ENCODE data around the gene WIZ. TPM values are rescaled to one million over a fixed set of nuclear protein-coding genes. Genes with fewer than 3 reads are reported as not detected.

WIZ gene
- polyA plus RNA-seq, 1 donor (not counting 4 experiments of a cell fraction or from before 2014, with no cell fraction given) = 5.1 TPM

- H3K9ac ChIP-seq (ENCODE audit: control insufficient read depth, extremely low read depth, insufficient read depth, low read length) = no peak overlapping the region
- peaks cover 40 to 54% of the 10 kb centered on the region in 2 experiments for H3K36me3 ChIP-seq (ENCODE audit: control insufficient read depth in 2 of 2, extremely low read depth in 1 of 2, insufficient read depth in 2 of 2, low read length in 2 of 2)
- H3K9me1 ChIP-seq (ENCODE audit: control insufficient read depth, extremely low read depth, insufficient read depth, low read length) = no peaks in the 10 kb centered on the region
- H2AFZ ChIP-seq (ENCODE audit: control insufficient read depth, low read length) = no peak overlapping the region
- FAIRE-seq = no peak
- no peaks in the 10 kb centered on the region for H3K27me3 ChIP-seq (ENCODE audit: control insufficient read depth, extremely low read depth, insufficient read depth, low read length)
- DNase-seq (ENCODE audit: low read depth, low spot score) = no peak
- no peaks in the 10 kb centered on the region for H3K9me3 ChIP-seq (ENCODE audit: control insufficient read depth, low read depth, low read length)
- peaks cover 4% of the 10 kb centered on the region for H4K20me1 ChIP-seq (ENCODE audit: control insufficient read depth, extremely low read depth, insufficient read depth, low read length)
- peaks cover 62% of the 10 kb centered on the region for H3K79me2 ChIP-seq (ENCODE audit: control insufficient read depth, insufficient read depth, low read length)
- H3K27ac ChIP-seq (ENCODE audit: control insufficient read depth, insufficient read depth, low read length) = no peak overlapping the region
- dilution Hi-C loops (cut with MboI; ENCODE audit: extremely low pct_ligation_motif_present, low sequenced_read_pairs) = no loop called here
- H3K4me3 ChIP-seq (ENCODE audit: control insufficient read depth in 2 of 3, extremely low read depth in 1 of 3, insufficient read depth in 2 of 3, low read depth in 1 of 3, low read length in 3 of 3) = no peak overlapping the region
- H3K4me2 ChIP-seq (ENCODE audit: control insufficient read depth, extremely low read depth, insufficient read depth, low read depth, low read length) = no peak overlapping the region
- no peak for TF ChIP-seq EZH2 (IDR thresholded peaks at IDR 0.05; ENCODE audit: low read length)
- TF ChIP-seq, protein P1, sequence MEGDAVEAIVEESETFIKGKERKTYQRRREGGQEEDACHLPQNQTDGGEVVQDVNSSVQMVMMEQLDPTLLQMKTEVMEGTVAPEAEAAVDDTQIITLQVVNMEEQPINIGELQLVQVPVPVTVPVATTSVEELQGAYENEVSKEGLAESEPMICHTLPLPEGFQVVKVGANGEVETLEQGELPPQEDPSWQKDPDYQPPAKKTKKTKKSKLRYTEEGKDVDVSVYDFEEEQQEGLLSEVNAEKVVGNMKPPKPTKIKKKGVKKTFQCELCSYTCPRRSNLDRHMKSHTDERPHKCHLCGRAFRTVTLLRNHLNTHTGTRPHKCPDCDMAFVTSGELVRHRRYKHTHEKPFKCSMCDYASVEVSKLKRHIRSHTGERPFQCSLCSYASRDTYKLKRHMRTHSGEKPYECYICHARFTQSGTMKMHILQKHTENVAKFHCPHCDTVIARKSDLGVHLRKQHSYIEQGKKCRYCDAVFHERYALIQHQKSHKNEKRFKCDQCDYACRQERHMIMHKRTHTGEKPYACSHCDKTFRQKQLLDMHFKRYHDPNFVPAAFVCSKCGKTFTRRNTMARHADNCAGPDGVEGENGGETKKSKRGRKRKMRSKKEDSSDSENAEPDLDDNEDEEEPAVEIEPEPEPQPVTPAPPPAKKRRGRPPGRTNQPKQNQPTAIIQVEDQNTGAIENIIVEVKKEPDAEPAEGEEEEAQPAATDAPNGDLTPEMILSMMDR (optimal IDR thresholded peaks at IDR 0.05 in 1 of 3, IDR thresholded peaks at IDR 0.05 in 1 of 3, conservative IDR thresholded peaks at IDR 0.05 in 1 of 3; ENCODE audit: extremely low read depth in 1 of 3, insufficient read depth in 2 of 3, low read length in 3 of 3) = no peak
- H3K4me1 ChIP-seq (ENCODE audit: control insufficient read depth, extremely low read depth, insufficient read depth, low read length) = peaks cover 12% of the 10 kb centered on the region
Observed at GRCh38 chr19:15373644-15374043, 76.1 kb downstream of the WIZ start.

GRCh38 chr19:15372891-15373301 is 76.9 kb downstream of the WIZ start:
- H3K27ac ChIP-seq (ENCODE audit: control insufficient read depth, insufficient read depth, low read length) = no peak overlapping the region
- H3K36me3 ChIP-seq (ENCODE audit: control insufficient read depth in 2 of 2, extremely low read depth in 1 of 2, insufficient read depth in 2 of 2, low read length in 2 of 2) = peaks cover 41 to 56% of the 10 kb centered on the region in 2 experiments
- no peak overlapping the region for H2AFZ ChIP-seq (ENCODE audit: control insufficient read depth, low read length)
- H3K4me3 ChIP-seq (ENCODE audit: control insufficient read depth in 2 of 3, extremely low read depth in 1 of 3, insufficient read depth in 2 of 3, low read depth in 1 of 3, low read length in 3 of 3) = no peak overlapping the region
- H3K79me2 ChIP-seq (ENCODE audit: control insufficient read depth, insufficient read depth, low read length) = peaks cover 54% of the 10 kb centered on the region
- H3K9ac ChIP-seq (ENCODE audit: control insufficient read depth, extremely low read depth, insufficient read depth, low read length) = no peak overlapping the region
- H3K4me1 ChIP-seq (ENCODE audit: control insufficient read depth, extremely low read depth, insufficient read depth, low read length) = peaks cover 12% of the 10 kb centered on the region
- H3K9me1 ChIP-seq (ENCODE audit: control insufficient read depth, extremely low read depth, insufficient read depth, low read length) = no peaks in the 10 kb centered on the region
- no peak overlapping the region for H3K4me2 ChIP-seq (ENCODE audit: control insufficient read depth, extremely low read depth, insufficient read depth, low read depth, low read length)
- no peak for DNase-seq (ENCODE audit: low read depth, low spot score)
- H3K9me3 ChIP-seq (ENCODE audit: control insufficient read depth, low read depth, low read length) = no peaks in the 10 kb centered on the region
- FAIRE-seq = no peak
- no peak for TF ChIP-seq EZH2 (IDR thresholded peaks at IDR 0.05; ENCODE audit: low read length)
- TF ChIP-seq, protein P1 (optimal IDR thresholded peaks at IDR 0.05 in 1 of 3, IDR thresholded peaks at IDR 0.05 in 1 of 3, conservative IDR thresholded peaks at IDR 0.05 in 1 of 3; ENCODE audit: extremely low read depth in 1 of 3, insufficient read depth in 2 of 3, low read length in 3 of 3) = no peak
- H3K27me3 ChIP-seq (ENCODE audit: control insufficient read depth, extremely low read depth, insufficient read depth, low read length) = no peaks in the 10 kb centered on the region
- dilution Hi-C loops (cut with MboI; ENCODE audit: extremely low pct_ligation_motif_present, low sequenced_read_pairs) = no loop called here
- peaks cover 4% of the 10 kb centered on the region for H4K20me1 ChIP-seq (ENCODE audit: control insufficient read depth, extremely low read depth, insufficient read depth, low read length)
